GM19467 (cell line): ENCODE results near the gene PPARA.

Experiments used
- ATAC-seq: cut with Tn5 transposase; IDR thresholded peaks from one replicate; pipeline ENCODE4 v1.9.1; 2021; ENCODE audit warnings: mild to moderate bottlenecking, moderate library complexity; ENCODE audit not compliant: unreplicated experiment

The PPARA gene

DNA sequence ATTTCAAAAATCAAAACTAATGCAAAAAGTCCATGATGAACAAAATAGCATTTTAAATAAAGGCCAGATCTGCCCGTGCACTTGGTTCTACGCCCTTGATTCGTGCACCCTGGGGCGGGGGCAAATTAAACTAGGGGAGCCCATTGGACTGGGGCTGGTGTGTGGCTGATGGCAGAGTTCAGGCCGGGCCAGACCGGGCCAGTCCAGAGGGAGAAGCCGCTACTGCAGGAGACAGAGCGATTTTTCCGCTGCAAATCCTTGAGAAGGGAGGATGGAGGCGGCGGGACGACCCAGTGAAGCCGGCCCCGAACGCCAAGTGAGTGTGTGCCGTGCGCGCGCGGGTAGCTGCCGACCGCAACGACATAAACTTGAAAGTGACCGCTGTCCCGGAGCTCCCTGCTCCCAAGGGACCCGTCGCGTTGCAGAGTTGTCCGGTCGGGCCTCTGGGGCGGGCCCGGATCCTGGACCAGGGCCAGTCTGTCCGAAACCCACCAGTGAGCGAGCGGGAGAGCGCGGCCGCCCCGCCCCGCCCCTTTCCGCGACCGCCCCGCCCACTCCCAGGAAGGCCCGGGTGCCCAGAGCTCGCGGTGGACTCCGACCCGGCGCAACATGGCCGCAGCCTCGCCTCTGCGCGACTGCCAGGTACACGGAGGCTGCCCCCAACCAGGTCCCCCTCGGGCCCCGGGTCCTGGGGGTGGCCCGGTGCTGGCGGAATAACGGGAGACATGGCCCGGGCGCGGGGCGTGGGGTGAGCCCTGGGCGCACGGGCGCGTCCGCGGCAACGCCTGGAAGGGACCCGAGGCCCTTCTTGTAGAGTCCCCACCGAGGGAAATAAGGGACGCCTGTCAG, 117.3 kb downstream of the PPARA start, which contains the start of gene TTC38:
TSS of gene TTC38 (plus strand) at position 578 of the 849 bp plus-strand sequence. CDS start at position 610, 32 bp downstream.
- ATAC-seq = peak; percentile 76

DNA sequence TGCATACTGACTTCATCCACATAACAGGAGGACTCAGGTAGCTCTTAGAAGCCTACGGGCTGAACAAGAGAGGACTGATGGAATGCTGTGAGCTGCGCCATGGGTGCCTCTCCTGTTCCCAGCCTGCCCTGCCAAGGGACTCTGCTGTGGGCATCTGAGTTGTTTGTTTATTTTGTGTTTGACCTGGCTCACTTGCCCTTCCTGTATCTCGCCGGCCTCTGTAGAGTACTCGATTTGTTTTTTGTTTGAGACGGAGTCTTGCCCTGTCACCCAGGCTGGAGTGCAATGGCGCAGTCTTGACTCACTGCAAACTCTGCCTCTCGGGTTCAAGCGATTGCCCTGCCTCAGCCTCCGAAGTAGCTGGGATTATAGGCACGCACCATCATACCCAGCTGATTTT, 119.2 kb downstream of the PPARA start:
- no peak for ATAC-seq

- no peak for ATAC-seq
Observed at GRCh38 chr22:46272196-46272595, 121.9 kb downstream of the PPARA start.

GRCh38 chr22:46272762-46273431, 122.6 kb downstream of the PPARA start:
- ATAC-seq = no peak

DNA sequence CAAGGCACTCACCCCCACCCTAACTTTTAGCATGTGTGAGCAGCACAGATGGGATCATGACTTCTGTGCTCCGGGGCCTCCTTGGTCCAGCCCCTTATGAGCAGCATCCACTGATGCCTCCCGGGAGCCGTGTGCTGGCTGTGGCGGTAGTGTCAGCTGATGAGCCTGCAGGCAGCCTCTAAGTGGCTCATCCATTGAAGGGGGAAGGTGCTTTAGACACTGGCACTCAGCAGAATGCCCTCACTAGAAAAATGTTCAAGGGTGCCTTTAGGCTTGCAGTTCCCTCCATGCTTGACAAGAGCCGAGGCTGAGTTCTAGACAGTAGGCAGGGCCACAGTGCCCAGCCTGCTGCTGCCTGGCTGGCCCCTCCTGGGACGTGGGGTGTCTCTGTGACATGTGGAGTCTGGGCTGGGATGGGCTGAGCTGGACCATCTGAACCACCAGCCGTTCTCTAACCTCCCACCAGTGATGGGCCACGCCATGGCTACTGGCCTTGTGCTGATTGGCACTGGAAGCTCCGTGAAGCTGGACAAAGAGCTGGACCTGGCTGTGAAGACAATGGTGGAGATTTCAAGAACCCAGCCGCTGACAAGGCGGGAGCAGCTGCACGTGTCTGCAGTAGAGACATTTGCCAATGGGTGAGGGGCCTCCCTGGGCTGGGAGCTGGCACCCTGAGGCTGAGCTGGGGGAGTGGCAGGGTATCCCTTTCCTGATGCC, 123.3 kb downstream of the PPARA start:
- ATAC-seq = no peak

GRCh38 chr22:46274381-46274780, 124.1 kb downstream of the PPARA start:
- no peak for ATAC-seq

GRCh38 chr22:46275455-46276122, 125.3 kb downstream of the PPARA start:
- ATAC-seq = no peak

DNA sequence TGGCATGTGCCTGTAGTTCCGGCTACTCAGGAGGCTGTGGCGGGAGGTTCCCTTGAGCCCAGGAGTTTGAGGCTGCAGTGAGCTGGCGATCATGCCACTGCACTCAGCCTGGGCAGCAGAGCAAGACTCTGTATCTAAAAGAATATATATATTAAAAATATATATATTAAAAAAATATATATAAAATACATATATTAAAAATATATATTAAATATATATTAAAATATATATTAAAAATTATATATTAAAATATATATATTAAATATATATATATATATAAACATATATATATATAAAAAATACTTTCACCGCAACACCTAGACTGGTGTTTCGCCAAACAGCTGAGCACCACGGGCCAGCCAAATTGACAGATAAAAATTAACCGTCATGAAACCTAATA, 126.2 kb downstream of the PPARA start:
- no peak for ATAC-seq

- ATAC-seq = no peak
Observed at GRCh38 chr22:46278656-46279645, 128.6 kb downstream of the PPARA start.

- no peak for ATAC-seq
Observed at GRCh38 chr22:46280063-46280817, 129.9 kb downstream of the PPARA start.

GRCh38 chr22:46280999-46281623, 130.8 kb downstream of the PPARA start:
- no peak for ATAC-seq

- no peak for ATAC-seq
Observed at GRCh38 chr22:46281866-46282678, 131.7 kb downstream of the PPARA start.

DNA sequence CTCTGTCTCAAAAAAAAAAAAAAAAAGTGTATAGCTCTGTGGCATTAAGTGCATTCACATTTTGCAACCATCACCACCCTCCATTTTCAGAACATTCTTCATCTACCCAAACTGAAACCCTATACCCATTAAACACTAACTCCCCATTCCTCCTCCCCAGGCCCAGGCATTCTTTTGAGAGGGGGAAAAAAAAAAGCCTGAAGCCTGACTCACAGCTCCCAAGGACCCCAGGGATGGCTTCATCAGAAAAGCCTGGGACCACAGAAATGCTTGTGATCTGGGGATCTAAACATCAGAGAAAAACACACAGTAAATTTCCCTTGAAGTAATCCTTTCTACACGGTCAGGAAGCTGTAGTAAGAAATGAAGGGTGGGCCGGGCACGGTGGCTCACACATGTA, 135.7 kb downstream of the PPARA start:
- ATAC-seq = no peak

- ATAC-seq = no peak
Observed at GRCh38 chr22:46286941-46287872, 136.9 kb downstream of the PPARA start.

- peak; percentile 68 for ATAC-seq
Observed at GRCh38 chr22:46287873-46288751, 137.8 kb downstream of the PPARA start.

- no peak for ATAC-seq
Observed at GRCh38 chr22:46288846-46289243, 138.5 kb downstream of the PPARA start.
